Neural cell (in vitro differentiated cells): Measurements from ENCODE around the gene CSTF1. TPM values are rescaled to one million over a fixed set of nuclear protein-coding genes. Genes with fewer than 3 reads are reported as not detected.

Source experiments
- H2AFZ ChIP-seq: fragments of 200-600, 300-800 bp; sonication (generic), shearing (Covaris generic); 2 replicates; pipeline ENCODE4 v1.6.0; 2014; ENCODE audit warnings: low read depth, mild to moderate bottlenecking, antibody characterized with exemption, low read length, moderate library complexity
- H3F3A ChIP-seq: fragments of 200-600 bp; shearing (Covaris generic); 2 replicates; pipeline ENCODE4 v1.6.1; 2016; ENCODE audit warnings: mild to moderate bottlenecking, moderate library complexity, mixed read lengths, antibody characterized with exemption, low read length; ENCODE audit not compliant: insufficient read depth, poor library complexity, severe bottlenecking
- H3K27ac ChIP-seq: fragments of 200-600, 300-800 bp; sonication (generic), shearing (Covaris generic); 2 replicates; pipeline ENCODE4 v1.5.1; 2014; ENCODE audit warnings: mild to moderate bottlenecking, low read length, moderate library complexity
- H3K27me3 ChIP-seq: fragments of 300-800, 200-600 bp; sonication (generic), shearing (Covaris generic); 2 replicates; pipeline ENCODE4 v1.6.0; 2014; ENCODE audit warnings: mild to moderate bottlenecking, low read depth, low read length, moderate library complexity; ENCODE audit not compliant: insufficient read depth
- H3K36me3 ChIP-seq: fragments of 300-800, 200-600 bp; sonication (generic), shearing (Covaris generic); 2 replicates; pipeline ENCODE4 v1.5.1; 2014; ENCODE audit warnings: mild to moderate bottlenecking, antibody characterized with exemption, low read length, moderate library complexity; ENCODE audit not compliant: insufficient read depth
- H3K4me2 ChIP-seq: fragments of 300-800, 200-600 bp; sonication (generic), shearing (Covaris generic); 2 replicates; pipeline ENCODE4 v1.6.0; 2014; ENCODE audit warnings: mild to moderate bottlenecking, low read length
- H3K4me3 ChIP-seq: fragments of 300-800, 200-600 bp; sonication (generic), shearing (Covaris generic); 2 replicates; pipeline ENCODE4 v1.5.1; 2014; ENCODE audit warnings: mild to moderate bottlenecking, low read length, moderate library complexity
- H3K79me2 ChIP-seq: fragments of 200-600 bp; shearing (Covaris generic); replicated peaks from 2 replicates; pipeline ENCODE4 v1.6.0; 2014; ENCODE audit warnings: mild to moderate bottlenecking, low read length, moderate library complexity; ENCODE audit not compliant: insufficient read depth
- H3K9ac ChIP-seq: fragments of 300-800, 200-600 bp; sonication (generic), shearing (Covaris generic); 2 replicates; pipeline ENCODE4 v1.6.1; 2016; ENCODE audit warnings: mild to moderate bottlenecking, low read length, mixed read lengths
- H3K9me2 ChIP-seq: fragments of 200-600 bp; shearing (Covaris generic); 2 replicates; pipeline ENCODE4 v1.6.1; 2016; ENCODE audit warnings: mild to moderate bottlenecking, low read length, mixed read lengths; ENCODE audit not compliant: insufficient read depth
- H3K9me3 ChIP-seq: fragments of 200-600, 300-800 bp; sonication (generic), shearing (Covaris generic); 2 replicates; pipeline ENCODE4 v1.6.1; 2016; ENCODE audit warnings: mild to moderate bottlenecking, mixed run types, low read length, moderate library complexity, mixed read lengths
- H4K20me1 ChIP-seq: fragments of 200-600 bp; shearing (Covaris generic); 2 replicates; pipeline ENCODE4 v1.6.1; 2016; ENCODE audit warnings: mild to moderate bottlenecking, mixed run types; ENCODE audit not compliant: insufficient read depth
- EP300 ChIP-seq: fragments of 450-650 bp; conservative IDR thresholded peaks from 2 replicates; pipeline ENCODE4 v1.6.1; 2014; ENCODE audit warnings: antibody characterized with exemption, mild to moderate bottlenecking, moderate library complexity; ENCODE audit not compliant: poor library complexity, severe bottlenecking
- EZH2 ChIP-seq: fragments of 200-600, 300-800 bp; shearing (Covaris generic), sonication (generic); IDR thresholded peaks from 2 replicates; pipeline ENCODE4 v1.6.1; 2014; ENCODE audit warnings: antibody characterized with exemption, low read length, borderline replicate concordance, mild to moderate bottlenecking; ENCODE audit not compliant: insufficient read depth, poor library complexity, severe bottlenecking
- MXI1 ChIP-seq: fragments of 450-650 bp; conservative IDR thresholded peaks from 2 replicates; pipeline ENCODE4 v1.6.1; 2014; ENCODE audit warnings: antibody characterized with exemption, mild to moderate bottlenecking; ENCODE audit not compliant: poor library complexity, severe bottlenecking
- POLR2AphosphoS5 ChIP-seq: IDR thresholded peaks from 2 replicates; pipeline ENCODE4 v1.6.1; 2012
- RAD21 ChIP-seq: fragments of 450-650 bp; conservative IDR thresholded peaks from 2 replicates; pipeline ENCODE4 v1.6.1; 2014; ENCODE audit warnings: antibody characterized with exemption, mild to moderate bottlenecking, moderate library complexity
- SMC3 ChIP-seq: fragments of 450-650 bp; conservative IDR thresholded peaks from 2 replicates; pipeline ENCODE4 v1.6.1; 2014; ENCODE audit warnings: antibody characterized with exemption, mild to moderate bottlenecking, moderate library complexity; ENCODE audit not compliant: poor library complexity
- TAF1 ChIP-seq: IDR thresholded peaks from 2 replicates; pipeline ENCODE4 v1.6.1; 2012; ENCODE audit warnings: low read depth
- polyA plus RNA-seq: library from polyadenylated mRNA; depleted of rRNA; stranded (reverse); fragments of >200 nt; gene quantifications from 2 replicates; pipeline ENCODE4 v1.2.3, GENCODE V29; 2014
- TF ChIP-seq, protein P1 (sequence below): IDR thresholded peaks from 2 replicates; pipeline ENCODE4 v1.6.1; 2012; ENCODE audit warnings: borderline replicate concordance
- TF ChIP-seq, protein P2 (sequence below): fragments of 450-650 bp; IDR thresholded peaks from 2 replicates; pipeline ENCODE4 v1.5.1; 2014; ENCODE audit warnings: antibody characterized with exemption, mild to moderate bottlenecking, moderate library complexity; ENCODE audit not compliant: poor library complexity, severe bottlenecking

Gene CSTF1
- polyA plus RNA-seq, 1 donor from 2014 or later, result 24.0 TPM

DNA sequence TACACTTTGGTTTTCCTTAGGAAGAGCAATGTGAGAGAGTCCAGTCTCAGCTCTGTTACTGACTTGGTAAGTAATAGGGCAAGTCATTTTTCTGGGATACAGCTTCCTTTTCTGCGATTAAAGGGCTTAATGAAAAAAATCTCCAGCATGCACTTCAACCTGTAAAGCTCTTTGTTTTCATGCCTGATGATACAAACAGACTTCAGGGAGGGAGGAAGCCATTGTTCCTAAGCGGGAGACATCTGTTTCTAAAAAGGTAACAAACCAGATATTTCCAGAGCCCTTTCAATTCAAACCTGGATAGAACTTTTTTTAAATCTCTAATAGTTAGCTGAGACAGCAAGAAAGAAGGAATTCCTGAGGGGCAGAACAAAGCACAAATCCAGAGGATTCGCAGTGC is 14.5 kb downstream of the CSTF1 start:
- Histone ChIP-seq H3K27me3 (no peaks in the 10 kb centered on the region), H3K79me2 (no peaks in the 10 kb centered on the region), H3K36me3 (no peaks in the 10 kb centered on the region), H3F3A (no peaks in the 10 kb centered on the region), H3K4me2 (no peak overlapping the region), H4K20me1 (no peaks in the 10 kb centered on the region), H3K4me3 (no peak overlapping the region), H3K9me3 (no peaks in the 10 kb centered on the region), H3K9ac (no peak overlapping the region), H3K9me2 (no peaks in the 10 kb centered on the region), H3K27ac (no peak overlapping the region), H2AFZ (no peak overlapping the region)
- TF ChIP-seq EZH2 (no peak), SMC3 (no peak), POLR2AphosphoS5 (no peak), MXI1 (no peak), EP300 (no peak), RAD21 (no peak), TAF1 (no peak)
- TF ChIP-seq, protein P1, sequence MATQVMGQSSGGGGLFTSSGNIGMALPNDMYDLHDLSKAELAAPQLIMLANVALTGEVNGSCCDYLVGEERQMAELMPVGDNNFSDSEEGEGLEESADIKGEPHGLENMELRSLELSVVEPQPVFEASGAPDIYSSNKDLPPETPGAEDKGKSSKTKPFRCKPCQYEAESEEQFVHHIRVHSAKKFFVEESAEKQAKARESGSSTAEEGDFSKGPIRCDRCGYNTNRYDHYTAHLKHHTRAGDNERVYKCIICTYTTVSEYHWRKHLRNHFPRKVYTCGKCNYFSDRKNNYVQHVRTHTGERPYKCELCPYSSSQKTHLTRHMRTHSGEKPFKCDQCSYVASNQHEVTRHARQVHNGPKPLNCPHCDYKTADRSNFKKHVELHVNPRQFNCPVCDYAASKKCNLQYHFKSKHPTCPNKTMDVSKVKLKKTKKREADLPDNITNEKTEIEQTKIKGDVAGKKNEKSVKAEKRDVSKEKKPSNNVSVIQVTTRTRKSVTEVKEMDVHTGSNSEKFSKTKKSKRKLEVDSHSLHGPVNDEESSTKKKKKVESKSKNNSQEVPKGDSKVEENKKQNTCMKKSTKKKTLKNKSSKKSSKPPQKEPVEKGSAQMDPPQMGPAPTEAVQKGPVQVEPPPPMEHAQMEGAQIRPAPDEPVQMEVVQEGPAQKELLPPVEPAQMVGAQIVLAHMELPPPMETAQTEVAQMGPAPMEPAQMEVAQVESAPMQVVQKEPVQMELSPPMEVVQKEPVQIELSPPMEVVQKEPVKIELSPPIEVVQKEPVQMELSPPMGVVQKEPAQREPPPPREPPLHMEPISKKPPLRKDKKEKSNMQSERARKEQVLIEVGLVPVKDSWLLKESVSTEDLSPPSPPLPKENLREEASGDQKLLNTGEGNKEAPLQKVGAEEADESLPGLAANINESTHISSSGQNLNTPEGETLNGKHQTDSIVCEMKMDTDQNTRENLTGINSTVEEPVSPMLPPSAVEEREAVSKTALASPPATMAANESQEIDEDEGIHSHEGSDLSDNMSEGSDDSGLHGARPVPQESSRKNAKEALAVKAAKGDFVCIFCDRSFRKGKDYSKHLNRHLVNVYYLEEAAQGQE, result no peak
- TF ChIP-seq, protein P2, sequence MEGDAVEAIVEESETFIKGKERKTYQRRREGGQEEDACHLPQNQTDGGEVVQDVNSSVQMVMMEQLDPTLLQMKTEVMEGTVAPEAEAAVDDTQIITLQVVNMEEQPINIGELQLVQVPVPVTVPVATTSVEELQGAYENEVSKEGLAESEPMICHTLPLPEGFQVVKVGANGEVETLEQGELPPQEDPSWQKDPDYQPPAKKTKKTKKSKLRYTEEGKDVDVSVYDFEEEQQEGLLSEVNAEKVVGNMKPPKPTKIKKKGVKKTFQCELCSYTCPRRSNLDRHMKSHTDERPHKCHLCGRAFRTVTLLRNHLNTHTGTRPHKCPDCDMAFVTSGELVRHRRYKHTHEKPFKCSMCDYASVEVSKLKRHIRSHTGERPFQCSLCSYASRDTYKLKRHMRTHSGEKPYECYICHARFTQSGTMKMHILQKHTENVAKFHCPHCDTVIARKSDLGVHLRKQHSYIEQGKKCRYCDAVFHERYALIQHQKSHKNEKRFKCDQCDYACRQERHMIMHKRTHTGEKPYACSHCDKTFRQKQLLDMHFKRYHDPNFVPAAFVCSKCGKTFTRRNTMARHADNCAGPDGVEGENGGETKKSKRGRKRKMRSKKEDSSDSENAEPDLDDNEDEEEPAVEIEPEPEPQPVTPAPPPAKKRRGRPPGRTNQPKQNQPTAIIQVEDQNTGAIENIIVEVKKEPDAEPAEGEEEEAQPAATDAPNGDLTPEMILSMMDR, result no peak

DNA sequence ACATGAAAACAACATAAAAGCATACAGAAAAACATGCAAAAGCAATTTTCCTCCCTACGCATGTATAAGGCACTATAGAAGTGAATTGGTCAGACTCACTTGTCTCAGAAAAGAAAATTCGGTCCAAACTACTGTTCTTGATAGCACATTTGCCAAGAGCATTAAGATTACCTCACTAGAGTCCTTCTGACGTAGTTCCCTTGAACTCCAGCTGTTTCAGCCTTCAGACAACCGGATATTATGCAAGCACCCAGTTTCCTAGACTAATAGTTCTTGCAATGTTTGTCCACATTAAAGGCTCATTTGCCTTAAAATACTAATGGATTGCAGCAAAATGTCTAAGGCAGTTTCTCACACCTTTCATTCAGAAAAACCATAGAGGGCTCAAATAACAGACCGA is 17.1 kb downstream of the CSTF1 start:
- Histone ChIP-seq H3K9ac (no peak overlapping the region), H3K27ac (no peak overlapping the region), H3F3A (no peaks in the 10 kb centered on the region), H2AFZ (no peak overlapping the region), H3K36me3 (no peaks in the 10 kb centered on the region), H3K27me3 (no peaks in the 10 kb centered on the region), H3K4me2 (no peak overlapping the region), H3K4me3 (no peak overlapping the region), H4K20me1 (no peaks in the 10 kb centered on the region), H3K9me2 (no peaks in the 10 kb centered on the region), H3K9me3 (no peaks in the 10 kb centered on the region), H3K79me2 (no peaks in the 10 kb centered on the region)
- TF ChIP-seq RAD21, result no peak
- TF ChIP-seq SMC3, result no peak
- TF ChIP-seq EP300, result no peak
- TF ChIP-seq EZH2, result no peak
- TF ChIP-seq, protein P2, result no peak
- TF ChIP-seq POLR2AphosphoS5, result no peak
- TF ChIP-seq, protein P1, result no peak
- no peak for TF ChIP-seq MXI1
- TF ChIP-seq TAF1, result no peak
